GM15510 (cell line): Measurements from ENCODE around the gene DCTN4.

Source experiments
- POLR2A ChIP-seq: IDR thresholded peaks from 3 replicates; pipeline ENCODE4 v1.6.1; 2011; ENCODE audit warnings: borderline replicate concordance; ENCODE audit not compliant: insufficient read length; ENCODE audit errors: extremely low read depth

Gene DCTN4

DNA sequence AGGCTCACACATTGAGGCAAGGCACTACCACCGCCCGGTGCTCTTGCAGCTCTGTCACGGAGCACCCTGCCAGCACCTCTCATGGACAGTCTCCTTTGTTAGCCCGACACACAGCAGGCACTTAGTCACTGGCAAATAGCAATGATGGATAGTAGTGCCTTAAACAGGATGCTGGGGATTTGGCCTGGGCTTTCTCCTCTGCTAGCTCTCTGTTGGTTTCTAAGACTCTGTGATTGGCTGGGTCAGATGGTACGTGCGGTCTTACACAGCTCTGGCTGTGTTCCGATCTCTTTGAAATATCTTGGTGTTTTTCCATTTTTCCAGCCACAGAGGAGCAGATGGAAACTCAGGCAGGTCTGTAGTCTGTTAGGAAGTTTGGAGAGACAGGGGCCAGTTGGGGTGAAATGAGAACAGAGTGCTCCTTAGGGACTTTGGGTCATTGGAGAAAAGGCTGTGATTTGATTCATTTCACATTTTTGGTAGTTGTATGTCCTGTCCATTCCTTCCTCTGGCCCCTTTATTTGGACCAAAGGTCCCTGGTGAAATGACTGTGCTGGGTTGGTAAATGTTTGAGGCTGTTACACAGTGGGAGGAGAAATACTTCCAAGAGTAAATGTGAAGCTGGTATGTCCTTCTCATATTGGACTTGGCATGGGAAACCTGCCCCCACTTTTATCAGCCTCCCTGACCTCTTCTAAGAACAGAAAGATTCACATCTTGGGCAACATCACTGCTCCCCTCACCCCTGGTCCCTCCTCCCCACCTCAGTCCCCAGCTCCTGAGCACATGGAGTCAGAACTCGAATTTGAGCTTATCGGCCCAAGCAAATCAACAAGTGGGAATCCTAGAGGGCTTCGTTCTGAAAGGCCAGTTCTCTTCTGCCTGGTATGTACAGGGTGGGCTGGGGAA is 23.1 kb upstream of the DCTN4 start:
- TF ChIP-seq POLR2A = no peak

DNA sequence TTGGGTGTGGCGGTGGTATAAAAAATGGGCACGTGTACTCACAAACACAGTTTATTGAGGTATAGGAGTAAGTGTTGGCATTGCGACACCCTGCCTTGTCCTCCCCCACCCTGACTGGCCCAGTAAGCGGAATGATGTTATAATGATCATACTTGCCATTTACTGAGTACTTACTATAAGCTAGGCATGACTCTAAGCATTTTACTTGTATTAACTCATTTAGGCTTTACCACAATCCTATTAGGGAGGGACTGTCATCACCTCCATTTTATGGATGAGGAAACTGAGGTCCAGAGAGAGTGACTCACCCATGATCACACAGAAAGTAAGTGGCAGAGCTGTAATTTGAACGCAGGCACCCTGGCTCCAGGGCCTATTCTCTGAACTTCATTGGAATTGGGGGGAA is 22.0 kb upstream of the DCTN4 start:
- no peak for TF ChIP-seq POLR2A

DNA sequence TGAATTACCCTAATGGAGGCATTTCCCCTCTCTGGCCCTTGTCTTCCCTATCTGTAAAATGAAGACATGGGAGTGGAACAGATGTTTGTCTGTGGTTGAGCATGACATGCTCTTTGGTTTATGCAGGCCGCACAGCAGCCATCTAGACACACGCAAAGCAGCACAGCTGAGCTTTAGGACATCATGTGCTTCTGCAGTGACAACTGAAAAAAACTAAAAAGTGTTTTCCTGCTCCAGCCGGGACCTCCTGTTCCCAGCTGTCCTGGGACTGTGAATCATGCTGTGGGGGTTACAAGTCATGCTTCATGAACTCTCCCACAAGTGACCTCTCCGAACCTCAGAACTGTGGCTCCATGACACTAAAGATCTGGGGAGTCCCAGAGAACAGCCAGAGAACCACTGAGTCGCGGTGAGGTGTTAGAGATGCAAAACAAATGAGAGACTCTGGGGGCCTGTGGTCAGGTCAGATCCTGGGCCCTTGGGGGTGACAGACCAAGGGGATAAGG is 21.4 kb upstream of the DCTN4 start:
- no peak for TF ChIP-seq POLR2A

DNA sequence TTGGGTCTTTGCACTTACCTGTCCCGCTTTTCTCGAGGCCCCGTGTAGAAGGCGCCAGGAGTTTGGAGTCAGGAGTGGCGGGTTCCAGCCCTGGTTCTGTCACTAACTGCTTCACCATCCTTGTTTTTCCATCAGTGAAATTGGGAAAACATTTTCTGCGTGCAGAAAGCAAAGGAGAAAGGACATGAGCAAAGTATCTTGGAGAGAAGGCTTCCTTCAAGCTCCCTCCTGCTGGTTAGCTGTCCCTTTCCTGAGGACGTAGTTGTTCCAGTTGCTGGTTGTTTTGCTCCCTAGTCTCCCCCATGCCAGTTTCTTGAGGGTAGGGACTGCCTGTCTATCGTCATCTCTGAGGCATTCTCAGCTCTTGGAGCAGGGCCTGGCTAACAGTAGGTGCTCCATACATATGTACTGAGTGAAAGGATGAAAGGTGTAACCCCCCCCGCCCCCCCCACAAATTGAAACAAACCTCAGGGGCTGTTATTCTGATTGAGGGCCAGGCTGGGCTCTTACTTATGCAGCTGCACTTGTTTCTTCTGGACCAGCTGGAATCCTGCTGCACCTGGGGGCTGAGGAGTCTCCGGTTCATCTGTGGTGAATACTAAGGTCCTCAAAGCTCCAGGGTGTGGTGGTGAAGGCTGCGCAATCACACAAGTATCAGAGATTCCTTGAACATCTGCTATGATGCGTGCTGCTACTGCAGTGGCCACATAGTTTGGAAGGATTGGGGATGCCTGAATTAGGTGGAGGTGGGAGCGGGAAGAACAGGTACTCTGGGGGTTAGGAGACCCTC is 20.8 kb upstream of the DCTN4 start:
- no peak for TF ChIP-seq POLR2A

DNA sequence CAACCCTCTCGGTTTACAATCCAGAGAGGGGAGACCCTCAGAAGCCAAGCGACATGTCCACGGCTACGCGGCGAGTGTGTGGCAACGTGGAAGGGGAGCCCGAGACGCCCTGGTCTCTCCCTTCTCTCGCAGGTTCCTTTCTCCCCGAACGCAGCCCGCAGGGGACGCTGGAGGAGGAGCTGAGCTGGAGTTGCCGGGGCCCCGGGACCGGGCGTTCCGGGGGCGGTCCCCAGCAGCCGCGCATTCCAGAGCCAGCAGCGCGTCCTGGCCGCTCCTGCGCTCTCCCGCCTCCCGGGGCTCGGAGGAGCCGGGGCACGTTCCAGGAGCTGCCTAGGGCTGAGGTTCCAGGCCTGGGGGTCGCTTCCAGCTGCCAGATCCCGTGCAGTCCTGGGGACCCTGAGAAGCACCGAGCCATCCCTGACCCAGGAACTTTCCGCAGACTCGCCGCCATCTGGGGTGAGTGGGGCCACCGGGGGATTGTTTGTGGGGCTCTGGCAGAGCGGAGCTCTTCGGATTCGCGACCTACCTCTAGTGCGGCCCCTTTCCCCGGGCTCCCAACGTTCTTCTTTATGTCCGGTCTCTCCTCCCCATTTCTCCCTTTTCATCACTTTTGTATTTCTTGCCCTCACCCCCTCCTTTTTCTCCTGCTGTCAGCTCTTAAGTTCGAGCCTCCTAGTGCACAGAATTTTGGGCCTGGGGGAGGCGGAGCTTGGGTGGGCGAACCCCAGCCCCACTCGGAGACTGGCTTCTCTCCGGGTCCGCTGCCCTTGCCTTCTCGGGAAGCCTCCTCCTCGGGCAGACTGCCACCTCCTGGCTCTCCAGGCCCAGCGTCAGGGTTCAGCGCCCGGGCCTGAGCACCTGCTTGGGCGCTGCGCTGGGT is 19.9 kb upstream of the DCTN4 start, which contains the start of gene SMIM3:
SMIM3 (plus strand) TSS at position 241 of the 880 bp plus-strand sequence. CDS start 16,684 bp downstream, outside the sequence.
- peak; percentile 25 for TF ChIP-seq POLR2A

DNA sequence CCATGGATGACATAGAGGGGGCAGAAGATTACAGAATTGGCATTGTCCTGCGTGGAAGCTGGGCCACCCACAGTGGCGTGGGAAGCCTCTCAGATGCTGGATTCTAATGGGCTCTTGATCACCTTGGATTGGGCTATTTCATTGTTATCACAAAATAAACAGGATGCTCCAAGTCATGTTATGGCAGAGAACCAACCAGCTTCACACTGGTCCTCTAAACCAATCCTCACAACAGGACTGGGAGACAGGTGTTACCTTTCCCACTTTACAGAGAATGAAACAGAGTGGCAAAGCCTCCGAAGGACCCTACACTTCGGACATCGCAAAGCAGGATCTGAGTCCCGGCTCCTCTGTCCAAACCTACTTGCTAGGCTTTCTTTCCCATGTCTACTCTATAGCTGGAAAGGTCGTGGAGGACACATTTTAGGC is 19.3 kb upstream of the DCTN4 start:
- no peak for TF ChIP-seq POLR2A

DNA sequence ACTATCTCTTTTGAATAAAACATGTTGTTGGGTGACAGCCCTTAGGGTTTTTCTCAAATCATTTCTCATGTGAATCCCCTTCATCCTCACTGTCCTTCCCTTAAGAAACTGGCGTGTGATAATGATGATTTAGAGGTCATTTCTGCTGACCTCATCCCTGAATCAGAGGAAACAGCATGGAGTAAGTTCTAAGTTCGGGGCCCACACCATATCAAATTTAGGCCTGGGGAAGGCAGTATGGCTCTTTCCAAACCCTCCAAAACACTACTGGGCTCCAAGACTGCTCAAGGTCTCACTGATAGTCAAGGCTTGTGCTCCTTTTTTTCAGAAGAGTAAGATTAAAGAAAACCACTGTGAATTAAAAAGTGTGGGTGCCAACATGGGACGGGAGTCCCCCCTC is 18.9 kb upstream of the DCTN4 start:
- TF ChIP-seq POLR2A = no peak

DNA sequence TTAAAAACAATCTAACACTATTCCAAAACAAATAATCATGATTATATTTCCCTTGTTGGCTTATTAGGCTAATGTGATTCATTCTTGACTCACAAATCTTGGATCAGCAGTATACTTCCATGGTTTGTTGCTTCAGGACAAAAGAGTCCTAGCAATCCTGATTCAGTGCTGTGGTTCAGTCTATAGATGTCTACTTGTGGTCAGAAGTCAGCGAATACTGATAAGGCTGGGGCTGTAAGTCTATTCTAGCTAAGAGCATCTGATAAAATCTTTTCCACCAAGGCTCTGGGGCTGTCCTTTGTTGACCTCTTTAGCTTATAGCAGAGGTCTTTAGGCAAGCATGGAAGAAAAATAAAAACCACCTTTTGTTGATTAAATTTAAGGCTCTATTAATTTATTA is 15.3 kb upstream of the DCTN4 start:
- TF ChIP-seq POLR2A = no peak

DNA sequence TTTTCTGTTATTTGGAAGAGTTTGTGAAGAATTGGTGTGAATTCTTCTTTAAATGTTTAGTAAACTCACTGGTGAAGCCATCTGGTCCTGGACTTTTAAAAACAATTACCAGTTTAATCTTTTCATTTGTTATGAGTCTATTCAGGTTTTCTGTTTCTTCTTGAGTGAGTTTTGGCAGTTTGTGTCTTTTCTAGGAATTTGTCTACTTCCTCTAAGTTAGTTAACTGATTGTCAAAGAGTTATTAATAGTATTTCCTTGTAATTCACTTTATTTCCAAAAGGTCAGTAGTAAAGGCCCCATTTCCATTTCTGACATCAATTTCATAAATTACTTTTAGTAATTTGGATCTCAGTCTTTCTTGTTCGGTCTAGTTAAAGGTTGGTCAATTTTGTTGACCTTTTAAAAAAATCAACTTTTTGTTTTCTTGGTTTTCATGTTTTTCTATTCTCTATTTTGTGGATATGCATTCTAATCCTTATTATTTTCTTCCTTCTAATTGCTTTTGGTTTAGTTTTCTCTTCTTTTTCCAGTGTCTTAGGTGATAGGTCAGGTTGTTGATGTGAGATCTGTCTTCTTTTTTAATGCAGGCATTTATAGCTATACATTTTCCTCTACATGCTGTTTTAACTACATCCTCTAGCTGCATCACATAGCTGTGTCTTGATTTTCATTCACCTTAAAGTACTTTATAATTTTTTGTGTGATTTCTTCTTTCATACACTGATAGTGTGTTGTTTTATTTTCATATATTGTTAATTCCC is 12.4 kb upstream of the DCTN4 start:
- no peak for TF ChIP-seq POLR2A

DNA sequence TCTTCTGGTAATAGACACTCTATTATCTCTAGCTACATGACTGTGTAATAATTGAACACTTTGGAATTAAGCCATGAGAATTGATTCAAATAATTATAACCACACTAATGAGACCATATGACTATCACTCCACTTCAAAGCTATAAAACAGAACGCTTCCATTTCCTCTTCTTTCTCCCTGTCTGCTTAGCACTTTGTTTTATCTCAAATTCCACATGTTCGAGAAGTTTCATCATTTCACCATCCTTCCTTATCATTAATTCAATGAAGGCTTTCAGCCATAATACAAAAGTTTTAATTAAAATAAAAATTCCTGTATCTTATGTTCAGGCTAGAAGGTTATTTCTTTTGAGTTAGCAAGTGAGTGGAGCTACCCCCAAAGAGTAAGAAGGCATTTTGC is 7.4 kb upstream of the DCTN4 start:
- TF ChIP-seq POLR2A = no peak

DNA sequence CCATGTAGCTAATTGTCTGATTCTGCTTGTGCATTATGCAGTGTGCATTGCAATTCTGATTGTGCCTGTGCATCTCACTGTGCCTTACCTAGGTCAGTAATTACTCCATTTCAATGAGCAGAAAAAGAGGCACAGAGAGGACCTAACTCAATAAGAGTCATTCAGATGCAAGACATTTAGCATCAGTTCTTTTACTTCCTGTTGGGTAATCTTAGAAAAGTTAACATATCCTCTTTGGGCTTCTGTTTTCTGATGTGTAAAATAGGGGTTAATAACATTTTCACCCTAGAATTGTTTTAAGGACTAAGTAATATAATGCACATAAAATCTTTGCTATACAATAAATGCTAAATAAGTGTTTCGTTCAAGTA is 7.0 kb upstream of the DCTN4 start:
- no peak for TF ChIP-seq POLR2A

DNA sequence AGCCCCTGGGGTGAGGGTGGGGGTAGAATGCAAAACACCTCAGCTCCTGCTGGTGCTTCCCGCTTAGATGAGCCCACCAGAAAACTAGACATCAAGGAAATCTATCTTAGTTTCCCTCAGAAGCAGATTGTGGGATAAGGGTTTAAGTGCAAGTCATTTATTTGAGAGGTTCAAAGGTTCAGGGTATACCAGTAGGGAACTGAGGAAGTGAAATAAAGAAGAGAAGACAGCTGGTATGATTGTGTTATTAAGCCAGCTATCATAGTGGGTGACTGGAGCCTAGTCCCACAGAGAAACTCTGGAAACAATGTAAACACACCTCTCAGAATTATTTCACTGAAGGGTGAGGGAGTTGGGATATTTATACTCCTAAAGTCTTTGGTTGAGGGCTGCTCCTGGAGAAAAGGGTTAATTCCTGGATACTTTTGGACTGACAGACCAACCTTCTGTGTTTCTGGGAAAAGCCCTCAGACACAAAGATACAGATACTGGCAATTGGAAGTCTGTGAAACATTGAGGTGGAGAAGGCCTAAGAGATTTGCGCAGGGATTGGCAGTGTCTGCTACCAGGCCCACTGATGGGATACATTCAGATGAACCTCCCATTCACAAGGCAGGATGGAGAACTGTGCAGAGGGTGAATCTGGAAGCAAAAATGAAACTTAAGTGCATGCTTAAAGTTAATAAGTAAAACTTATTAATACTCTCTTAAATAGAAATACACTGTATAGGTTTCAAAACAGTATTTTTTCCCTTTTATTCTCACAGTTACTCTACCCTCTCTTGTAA is 6.4 kb upstream of the DCTN4 start:
- no peak for TF ChIP-seq POLR2A

DNA sequence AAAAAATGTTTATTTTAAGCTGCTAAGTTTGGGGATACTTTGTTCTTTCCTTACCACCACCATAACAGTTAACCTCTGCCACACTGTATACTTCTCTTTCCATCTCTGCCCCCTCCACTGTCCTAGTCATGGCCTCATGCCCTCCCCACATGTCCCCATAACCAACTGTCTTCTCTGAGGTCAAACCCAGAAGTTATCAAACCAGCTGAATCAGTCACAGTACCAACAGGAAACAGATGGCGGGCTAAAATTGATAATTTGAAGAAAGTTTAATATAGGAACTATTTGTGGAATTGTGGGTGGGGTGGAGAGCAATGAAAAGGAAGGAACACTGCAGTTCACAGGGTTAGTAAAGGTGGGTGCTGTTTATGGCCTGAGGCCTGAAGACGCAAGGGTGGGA is 5.7 kb upstream of the DCTN4 start:
- TF ChIP-seq POLR2A = no peak
